Chondrocyte (in vitro differentiated cells): Measurements from ENCODE around the gene PHF1. TPM values are rescaled to one million over a fixed set of nuclear protein-coding genes. Genes with fewer than 3 reads are reported as not detected.
A peak's percentile ranks its signal among the peaks of the same experiment; 100 is the strongest.

Source experiments
- DNase-seq: peaks from one replicate; pipeline ENCODE4 v3.0.0; 2021; ENCODE audit warnings: mixed read lengths, low spot score
- H3K27ac Mint-ChIP-seq: one replicate; pipeline ENCODE4 v1.8.0; 2021; ENCODE audit warnings: mild to moderate bottlenecking, moderate library complexity, mixed read lengths; ENCODE audit not compliant: unreplicated experiment
- H3K27me3 Mint-ChIP-seq: 2 replicates; pipeline ENCODE4 v1.8.0; 2021; ENCODE audit warnings: low read depth, mixed read lengths
- H3K36me3 Mint-ChIP-seq: 2 replicates; pipeline ENCODE4 v1.8.0; 2021; ENCODE audit warnings: low read depth, mixed read lengths
- H3K4me1 Mint-ChIP-seq: 2 replicates; pipeline ENCODE4 v1.8.0; 2021; ENCODE audit warnings: low read depth, mild to moderate bottlenecking, mixed read lengths
- H3K4me3 Mint-ChIP-seq: one replicate; pipeline ENCODE4 v1.8.0; 2021; ENCODE audit warnings: mild to moderate bottlenecking, moderate library complexity, mixed read lengths; ENCODE audit not compliant: unreplicated experiment
- H3K9me3 Mint-ChIP-seq: 2 replicates; pipeline ENCODE4 v1.8.0; 2021; ENCODE audit warnings: low read depth, mixed read lengths
- total RNA-seq: library from RNA; stranded (reverse); gene quantifications from 3 replicates; pipeline ENCODE4 v1.2.1, GENCODE V29; 2021
- TF ChIP-seq, protein P1 (sequence below): fragments of 200-600 bp; sonication (generic); IDR thresholded peaks from 2 replicates; pipeline ENCODE4 v1.5.0; 2021; ENCODE audit warnings: antibody characterized with exemption, mild to moderate bottlenecking, moderate library complexity

Gene PHF1
- total RNA-seq, 1 donor from 2014 or later = 43.2 TPM

DNA sequence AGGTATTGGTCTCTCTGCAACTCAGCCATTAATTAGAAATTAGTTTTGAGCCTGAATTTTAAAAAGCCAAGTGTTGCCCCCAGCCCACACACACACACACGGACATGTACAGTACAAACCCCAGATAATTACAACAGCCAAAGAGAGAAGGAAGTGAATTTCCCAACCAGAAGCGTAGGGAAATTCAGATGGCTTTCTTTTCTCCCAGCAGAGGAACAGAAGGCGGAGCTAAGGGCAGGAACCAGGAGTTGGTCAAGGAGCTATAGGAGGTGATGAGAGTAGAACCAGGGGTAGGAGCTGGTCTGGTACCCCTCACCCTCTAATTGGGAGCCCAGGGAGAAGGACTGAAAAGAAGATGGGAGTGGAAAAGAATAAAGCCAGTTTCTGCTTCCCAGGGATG is 39.6 kb downstream of the PHF1 start:
- peaks cover 24% of the 10 kb centered on the region for H3K4me1 Mint-ChIP-seq
- TF ChIP-seq, protein P1, sequence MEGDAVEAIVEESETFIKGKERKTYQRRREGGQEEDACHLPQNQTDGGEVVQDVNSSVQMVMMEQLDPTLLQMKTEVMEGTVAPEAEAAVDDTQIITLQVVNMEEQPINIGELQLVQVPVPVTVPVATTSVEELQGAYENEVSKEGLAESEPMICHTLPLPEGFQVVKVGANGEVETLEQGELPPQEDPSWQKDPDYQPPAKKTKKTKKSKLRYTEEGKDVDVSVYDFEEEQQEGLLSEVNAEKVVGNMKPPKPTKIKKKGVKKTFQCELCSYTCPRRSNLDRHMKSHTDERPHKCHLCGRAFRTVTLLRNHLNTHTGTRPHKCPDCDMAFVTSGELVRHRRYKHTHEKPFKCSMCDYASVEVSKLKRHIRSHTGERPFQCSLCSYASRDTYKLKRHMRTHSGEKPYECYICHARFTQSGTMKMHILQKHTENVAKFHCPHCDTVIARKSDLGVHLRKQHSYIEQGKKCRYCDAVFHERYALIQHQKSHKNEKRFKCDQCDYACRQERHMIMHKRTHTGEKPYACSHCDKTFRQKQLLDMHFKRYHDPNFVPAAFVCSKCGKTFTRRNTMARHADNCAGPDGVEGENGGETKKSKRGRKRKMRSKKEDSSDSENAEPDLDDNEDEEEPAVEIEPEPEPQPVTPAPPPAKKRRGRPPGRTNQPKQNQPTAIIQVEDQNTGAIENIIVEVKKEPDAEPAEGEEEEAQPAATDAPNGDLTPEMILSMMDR = no peak
- H3K4me3 Mint-ChIP-seq = no peak overlapping the region
- no peaks in the 10 kb centered on the region for H3K9me3 Mint-ChIP-seq
- no peaks in the 10 kb centered on the region for H3K27me3 Mint-ChIP-seq
- DNase-seq = no peak
- peaks cover 24% of the 10 kb centered on the region for H3K36me3 Mint-ChIP-seq
- H3K27ac Mint-ChIP-seq = no peak overlapping the region

DNA sequence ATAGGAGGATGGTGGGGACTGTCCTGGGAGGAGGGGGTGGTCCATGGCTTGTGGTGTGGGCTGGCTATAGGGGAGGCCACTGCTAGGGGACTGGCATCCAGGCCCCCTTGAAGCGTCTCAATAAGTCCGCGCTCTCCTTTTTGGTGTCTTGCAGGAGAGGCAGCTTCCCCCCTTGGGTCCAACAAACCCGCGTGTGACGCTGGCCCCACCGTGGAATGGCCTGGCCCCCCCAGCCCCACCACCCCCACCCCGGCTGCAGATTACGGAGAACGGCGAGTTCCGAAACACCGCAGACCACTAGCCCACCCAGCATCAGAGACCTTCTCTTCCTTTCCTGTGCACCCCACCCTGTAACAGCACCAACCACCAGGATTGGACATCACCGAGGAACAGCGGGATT is 40.8 kb downstream of the PHF1 start:
- Mint-ChIP-seq H3K36me3 (peaks cover 20% of the 10 kb centered on the region), H3K27me3 (no peaks in the 10 kb centered on the region), H3K4me3 (no peak overlapping the region), H3K27ac (no peak overlapping the region), H3K4me1 (peaks cover 25% of the 10 kb centered on the region), H3K9me3 (no peaks in the 10 kb centered on the region)
- no peak for DNase-seq
- TF ChIP-seq, protein P1 = no peak

DNA sequence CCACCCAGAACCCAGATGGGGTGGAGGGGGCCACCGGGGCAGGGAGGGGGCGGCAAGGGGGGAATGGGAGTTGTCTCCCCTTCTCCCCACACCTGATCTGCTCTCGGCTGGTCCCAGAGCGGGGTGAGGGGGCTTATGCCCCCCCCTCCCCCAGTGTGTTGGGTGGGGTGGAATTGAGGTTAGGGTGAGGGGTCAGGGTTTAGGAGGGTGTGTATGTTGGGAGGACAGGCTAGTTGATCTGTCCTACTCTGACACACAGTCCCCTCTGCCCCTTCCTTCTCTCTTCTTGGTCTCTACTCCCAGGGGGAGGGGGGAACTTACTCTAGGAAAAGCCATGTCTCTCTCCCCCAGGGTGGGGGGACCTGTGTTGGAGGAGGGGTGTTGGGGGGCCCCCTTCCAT is 41.7 kb downstream of the PHF1 start:
- DNase-seq = no peak
- H3K9me3 Mint-ChIP-seq = no peaks in the 10 kb centered on the region
- TF ChIP-seq, protein P1 = no peak
- H3K4me3 Mint-ChIP-seq = no peak overlapping the region
- H3K36me3 Mint-ChIP-seq = peaks cover 15% of the 10 kb centered on the region
- no peaks in the 10 kb centered on the region for H3K27me3 Mint-ChIP-seq
- no peak overlapping the region for H3K27ac Mint-ChIP-seq
- peaks cover 25% of the 10 kb centered on the region for H3K4me1 Mint-ChIP-seq

DNA sequence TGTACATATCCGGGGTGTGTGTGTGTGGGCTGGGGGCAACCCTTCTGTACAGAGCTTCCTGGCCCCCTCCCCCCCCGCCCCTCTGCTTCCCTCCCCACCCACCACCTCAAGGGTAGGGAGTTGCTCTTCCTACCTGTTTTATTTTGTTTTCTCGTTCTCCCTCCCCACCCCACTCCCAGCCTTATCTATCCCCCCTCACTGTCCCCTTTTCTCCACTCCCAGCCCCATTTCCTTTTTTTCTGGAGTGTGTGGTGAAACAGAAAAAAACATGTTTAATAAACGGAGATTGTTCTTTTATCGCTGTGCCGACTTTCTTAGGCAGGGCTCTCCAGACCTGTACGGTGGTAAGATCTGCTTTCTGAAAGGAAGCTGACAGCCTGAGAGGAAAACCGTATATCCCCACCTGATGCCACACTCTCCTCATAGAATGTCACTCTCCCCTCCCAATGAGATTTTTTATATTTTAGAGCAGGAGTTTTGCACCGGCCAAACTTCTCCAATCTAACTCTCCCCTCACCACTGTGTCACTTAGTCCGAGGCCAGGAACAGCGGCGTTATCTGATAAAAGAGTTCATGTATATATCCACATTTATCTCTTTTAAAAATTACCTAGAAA is 42.7 kb downstream of the PHF1 start:
- TF ChIP-seq, protein P1 = no peak
- Mint-ChIP-seq H3K4me1 (peaks cover 25% of the 10 kb centered on the region), H3K9me3 (no peaks in the 10 kb centered on the region), H3K27me3 (no peaks in the 10 kb centered on the region), H3K4me3 (peak overlapping the region; percentile 95), H3K27ac (peak overlapping the region; percentile 85), H3K36me3 (peaks cover 8% of the 10 kb centered on the region)
- DNase-seq = no peak

DNA sequence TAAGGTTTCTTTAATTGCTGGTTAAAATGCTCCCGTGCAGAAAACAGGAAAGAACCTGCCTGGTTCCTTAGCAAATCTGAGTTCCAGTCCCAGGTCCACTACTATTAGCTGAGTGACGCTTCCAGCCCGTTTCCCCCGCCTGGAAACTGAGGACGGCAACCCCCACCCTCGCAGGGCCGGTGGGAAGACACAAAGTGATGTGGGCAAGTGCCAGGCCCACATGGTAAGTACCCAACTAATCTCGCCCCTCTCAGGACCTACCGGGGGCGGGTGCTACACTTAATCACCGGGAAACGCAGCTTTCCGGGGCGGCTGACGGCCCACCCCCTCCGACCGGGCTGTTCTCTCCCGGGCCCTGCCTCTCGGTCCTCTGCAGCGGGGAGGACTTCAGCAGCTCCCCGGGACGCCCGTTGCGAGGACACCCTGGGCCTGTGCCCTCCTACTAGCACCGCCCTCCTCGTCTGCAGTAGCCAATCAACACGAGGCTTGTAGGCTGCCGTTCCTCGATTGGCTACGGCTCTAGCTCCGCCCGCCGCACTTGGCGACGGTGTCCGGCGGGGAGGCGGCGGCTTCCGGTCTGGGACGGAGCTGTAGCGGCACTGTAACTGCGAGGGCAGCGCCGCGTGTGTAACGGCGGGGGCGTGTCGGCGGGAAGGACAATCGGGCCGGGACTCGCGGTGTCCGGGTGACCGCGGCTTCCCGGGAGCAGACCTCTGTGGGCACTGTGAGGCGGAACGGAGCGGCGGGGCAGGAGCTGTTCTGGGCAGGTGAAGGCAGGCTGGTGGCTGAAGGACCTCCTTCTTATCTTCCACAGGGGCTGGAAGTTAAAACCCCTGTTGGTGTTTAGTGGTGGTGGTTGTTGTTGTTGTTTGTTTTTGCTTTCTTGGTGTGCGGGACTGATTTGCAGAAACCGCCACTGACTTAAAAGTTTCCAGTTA is 43.5 kb downstream of the PHF1 start, which contains the start of gene ZBTB9:
Gene ZBTB9, plus strand, starts transcription at position 568 of the 938 bp plus-strand sequence. CDS start 525 bp downstream, outside the sequence.
- Mint-ChIP-seq H3K4me1 (peaks cover 25% of the 10 kb centered on the region), H3K36me3 (peaks cover 3% of the 10 kb centered on the region), H3K9me3 (no peaks in the 10 kb centered on the region), H3K27me3 (no peaks in the 10 kb centered on the region), H3K4me3 (peak within 1 kb of the TSS; percentile 95), H3K27ac (peak within 1 kb of the TSS; percentile 85)
- TF ChIP-seq, protein P1 = peak; percentile 7
- peak; percentile 98 for DNase-seq
